Medulla oblongata (tissue), 1 donor: ENCODE results near the gene RIT2.

Source experiments
- DNase-seq: peaks from one replicate; pipeline ENCODE4 v3.0.0-alpha.2; 2015; ENCODE audit errors: extremely low spot score

Gene RIT2

GRCh38 chr18:42929857-42930256, 185.6 kb downstream of the RIT2 start:
- no peak for DNase-seq

- DNase-seq, result no peak
Observed at GRCh38 chr18:42929181-42929580, 186.3 kb downstream of the RIT2 start.

GRCh38 chr18:42925036-42925435, 190.4 kb downstream of the RIT2 start:
- no peak for DNase-seq

GRCh38 chr18:42922363-42922762, 193.1 kb downstream of the RIT2 start:
- no peak for DNase-seq

- no peak for DNase-seq
Observed at GRCh38 chr18:42921226-42921737, 194.2 kb downstream of the RIT2 start.

DNA sequence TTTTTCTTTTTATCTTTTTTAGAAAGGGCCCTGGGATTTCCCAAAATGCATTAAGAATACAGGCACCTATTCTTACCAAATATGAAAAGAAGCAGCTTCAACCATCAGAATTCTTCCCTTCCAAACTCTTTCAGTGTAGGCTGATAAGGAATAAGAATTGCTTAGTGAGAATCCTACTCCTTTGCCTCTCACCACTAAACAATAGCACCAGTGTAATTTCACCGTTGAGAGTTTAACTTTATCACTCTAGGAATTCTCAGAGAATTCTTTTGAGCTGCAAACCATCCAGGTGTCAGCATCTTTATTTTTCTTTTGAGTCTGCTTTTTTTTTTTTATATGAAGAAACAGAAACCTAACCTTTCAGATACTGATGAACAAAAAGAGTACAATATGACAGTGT, 194.9 kb downstream of the RIT2 start:
- no peak for DNase-seq

GRCh38 chr18:42915299-42915698, 200.2 kb downstream of the RIT2 start:
- no peak for DNase-seq

DNA sequence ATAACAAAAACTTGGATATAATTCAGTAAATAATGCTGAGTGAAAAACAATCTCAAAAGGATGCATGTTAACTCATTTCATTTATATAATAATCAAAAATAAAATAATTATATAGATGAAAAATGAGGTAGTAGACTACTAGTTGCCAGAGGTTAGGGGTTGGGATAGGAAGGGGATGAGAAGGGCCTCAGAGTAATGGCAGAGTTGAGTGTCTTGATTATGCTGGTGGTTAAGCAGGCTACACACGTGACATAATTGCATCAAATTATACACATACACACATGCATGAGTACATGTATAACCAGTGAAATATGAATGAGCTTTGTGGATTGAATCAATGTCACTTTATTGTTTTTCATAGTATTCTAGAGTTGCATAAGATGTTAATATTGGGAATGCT, 201.0 kb downstream of the RIT2 start:
- DNase-seq, result no peak

GRCh38 chr18:42909095-42909494, 206.4 kb downstream of the RIT2 start:
- DNase-seq, result no peak

DNA sequence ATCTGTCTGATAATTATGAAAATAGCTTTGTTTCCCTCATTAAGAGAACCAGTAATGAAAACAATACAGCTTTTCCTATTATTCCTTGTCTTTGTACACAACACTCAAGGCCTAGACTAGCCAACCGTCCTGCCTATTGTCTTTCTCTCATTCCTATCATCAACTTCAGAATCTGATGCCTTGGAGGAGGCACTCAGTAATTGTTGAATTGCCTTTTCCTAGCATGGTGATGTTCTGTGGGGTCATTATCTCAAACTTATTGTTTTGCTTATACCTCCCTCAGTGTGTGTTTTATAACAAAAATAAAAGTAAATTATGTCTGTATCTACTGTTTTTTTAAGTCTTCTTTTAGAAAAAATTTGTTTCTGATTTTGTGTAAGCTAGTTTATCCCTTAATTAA, 208.7 kb downstream of the RIT2 start:
- DNase-seq, result no peak

GRCh38 chr18:42901161-42901560, 214.3 kb downstream of the RIT2 start:
- no peak for DNase-seq

DNA sequence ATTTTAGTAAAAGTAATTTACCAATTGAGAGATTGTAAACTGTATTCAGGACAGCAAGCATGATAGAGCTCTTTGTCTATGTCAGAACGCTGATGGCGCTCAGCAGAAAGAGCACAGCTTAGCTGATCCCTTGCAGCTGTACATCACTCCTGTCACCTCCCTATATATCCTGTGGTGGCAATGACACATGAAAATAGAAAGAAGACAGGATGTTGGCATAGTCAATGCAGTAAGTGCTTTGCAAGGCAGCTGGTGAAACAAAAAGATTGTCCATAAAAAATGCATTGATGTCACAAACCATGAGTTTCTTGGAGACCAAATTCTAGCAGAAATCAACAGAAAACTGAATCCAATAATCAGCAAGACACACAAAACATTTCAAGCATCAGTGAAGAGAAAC, 221.5 kb downstream of the RIT2 start:
- no peak for DNase-seq

DNA sequence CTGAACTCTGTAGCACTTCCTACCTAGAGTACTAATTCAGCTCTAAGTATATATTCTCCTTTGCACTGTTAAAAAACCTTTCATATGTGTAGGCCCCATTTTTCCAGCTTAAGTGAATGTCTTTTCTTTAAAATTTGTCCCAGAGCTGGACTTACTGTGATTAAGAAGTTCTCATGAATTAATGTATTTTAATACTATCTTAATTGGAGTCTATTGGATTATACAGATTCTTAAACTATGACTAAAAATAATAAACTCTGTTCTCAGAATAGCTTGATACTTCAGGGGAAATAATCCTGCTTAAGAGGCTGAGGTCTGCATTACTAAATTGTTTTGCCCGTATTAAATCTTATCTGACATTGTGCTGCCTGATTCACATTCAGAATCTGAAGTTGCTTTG, 223.3 kb downstream of the RIT2 start:
- DNase-seq, result no peak

DNA sequence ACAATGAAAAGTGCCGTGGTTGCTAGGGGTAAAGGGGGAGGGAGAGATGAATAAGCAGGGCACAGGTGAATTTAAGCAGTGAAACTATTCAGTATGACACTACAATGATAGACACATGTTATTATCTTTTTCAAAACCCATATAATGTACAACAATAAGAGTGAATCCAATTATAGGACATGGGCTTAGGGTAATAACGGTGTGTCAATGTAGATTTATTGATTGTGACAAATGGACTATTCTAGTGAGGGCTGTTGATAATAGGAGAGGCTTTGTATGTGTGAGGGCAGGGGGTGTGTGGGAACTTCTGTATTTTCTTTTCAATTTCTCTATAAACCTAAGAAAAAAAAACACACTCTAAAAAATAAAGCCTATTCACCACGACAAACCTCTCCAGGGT, 223.8 kb downstream of the RIT2 start:
- no peak for DNase-seq

DNA sequence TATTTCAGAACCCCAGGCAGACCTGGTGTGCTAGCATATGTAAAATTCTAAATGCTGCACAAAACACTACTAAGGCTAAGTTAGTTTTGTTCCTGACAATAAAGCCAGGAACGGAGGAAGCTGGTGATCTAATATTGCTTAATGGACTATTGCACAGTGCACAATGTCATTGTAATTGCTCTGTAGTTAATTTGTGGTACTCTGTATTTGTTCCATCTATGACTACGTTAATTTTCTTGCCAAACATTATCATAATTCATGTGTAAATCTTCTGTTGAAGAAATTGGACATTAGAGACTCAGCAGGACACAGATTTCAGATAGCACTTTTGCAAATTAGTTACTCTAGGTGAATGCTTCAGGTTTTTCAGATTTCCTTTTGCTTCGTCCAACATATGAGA, 232.3 kb downstream of the RIT2 start:
- no peak for DNase-seq

GRCh38 chr18:42882122-42882521, 233.4 kb downstream of the RIT2 start:
- no peak for DNase-seq

GRCh38 chr18:42872838-42873237, 242.6 kb downstream of the RIT2 start:
- no peak for DNase-seq

DNA sequence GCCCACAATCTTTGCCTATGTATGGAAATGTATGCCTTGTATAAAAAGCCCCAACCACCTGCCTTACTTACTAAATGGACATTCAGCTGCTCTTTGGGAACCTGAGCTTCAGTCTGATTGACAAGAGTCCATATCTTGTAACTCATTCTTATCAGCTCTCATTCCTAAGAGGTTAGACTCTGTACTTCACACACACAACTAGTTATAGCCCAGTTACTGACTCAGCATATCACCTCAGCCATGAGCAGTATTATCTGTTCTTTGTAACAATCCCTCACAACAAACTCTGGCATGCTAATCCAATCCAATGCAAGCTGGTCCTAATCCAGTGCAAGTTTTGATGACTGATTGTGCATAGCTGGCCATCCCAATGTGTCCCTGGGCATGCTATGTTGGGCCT, 250.6 kb downstream of the RIT2 start:
- DNase-seq, result no peak

GRCh38 chr18:42861271-42861670, 254.2 kb downstream of the RIT2 start:
- no peak for DNase-seq

- no peak for DNase-seq
Observed at GRCh38 chr18:42860548-42860947, 254.9 kb downstream of the RIT2 start.

DNA sequence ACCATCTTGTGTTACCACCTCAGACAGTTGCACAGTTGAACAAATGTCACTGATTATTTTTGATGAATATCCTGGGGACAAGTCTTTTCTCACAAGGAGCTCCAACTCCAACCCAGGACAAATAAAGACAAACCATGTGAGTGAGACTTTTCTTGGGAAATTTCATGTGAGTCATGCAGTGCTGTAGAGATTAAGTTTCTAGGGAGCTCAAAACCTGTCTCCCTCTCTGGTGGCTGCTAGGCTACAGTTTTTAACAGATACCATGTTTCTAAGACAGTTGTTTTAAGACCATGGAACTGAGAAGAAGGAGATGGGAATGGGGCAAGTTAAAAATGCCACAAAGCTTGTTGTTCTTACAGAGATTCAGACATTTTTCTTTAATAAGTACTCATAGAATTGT, 255.5 kb downstream of the RIT2 start:
- no peak for DNase-seq

DNA sequence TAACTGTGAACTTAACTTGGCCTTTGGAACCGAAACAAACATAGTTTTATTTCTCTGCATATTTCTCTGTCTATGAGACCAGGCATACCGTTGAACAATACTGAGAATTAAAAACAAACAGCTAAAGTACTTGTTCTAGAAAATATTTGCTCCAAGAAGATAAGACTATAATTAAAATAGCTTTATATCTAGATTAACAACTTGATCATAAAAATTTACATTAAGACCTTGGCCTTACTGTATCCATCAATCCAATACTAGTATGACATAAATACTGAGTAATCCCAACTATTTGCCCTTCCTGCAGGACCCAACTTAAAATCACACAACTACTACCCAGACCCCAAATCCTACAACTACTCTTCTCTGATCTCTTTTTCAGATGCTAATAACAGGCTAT, 260.9 kb downstream of the RIT2 start:
- no peak for DNase-seq

DNA sequence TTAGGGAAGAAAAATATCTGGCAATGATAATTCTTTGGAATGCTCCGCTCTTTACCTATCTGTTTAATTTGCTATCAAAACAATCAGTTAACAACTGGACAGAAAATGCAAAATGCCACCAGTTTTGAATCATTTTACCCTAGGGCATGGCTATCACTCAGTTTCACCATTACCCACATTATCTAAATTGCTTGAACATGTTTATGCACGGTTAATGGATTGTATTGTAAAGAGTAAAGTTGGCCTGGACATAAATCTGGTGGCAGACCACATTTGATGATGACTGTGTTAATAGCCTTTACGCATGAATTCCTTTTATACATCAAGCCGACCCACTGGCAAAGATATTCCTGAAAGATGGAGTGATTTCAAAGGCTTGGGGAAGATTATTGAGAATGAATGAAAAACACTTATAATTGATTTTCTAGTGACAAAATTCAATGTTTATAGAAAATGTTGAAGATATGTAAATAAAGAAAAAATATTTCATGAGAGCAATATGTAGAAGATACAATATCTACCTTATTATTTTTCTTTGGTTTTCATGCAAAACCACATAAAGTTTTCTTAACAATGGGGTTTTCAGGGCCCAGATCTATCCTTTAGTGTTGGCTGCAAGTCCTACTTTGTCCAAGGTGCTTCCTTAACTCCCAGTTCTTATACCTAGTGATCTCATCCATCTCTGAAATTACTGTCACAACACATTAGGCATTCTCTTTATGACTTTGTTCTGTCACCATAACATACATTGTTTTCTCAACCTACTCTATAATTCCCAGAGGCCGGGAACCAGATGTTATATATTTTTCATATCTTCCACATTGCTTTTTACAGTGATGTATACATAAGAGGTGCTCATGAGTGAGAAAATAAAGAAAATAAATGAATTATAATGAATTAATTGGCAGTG, 265.1 kb downstream of the RIT2 start:
- DNase-seq, result no peak

DNA sequence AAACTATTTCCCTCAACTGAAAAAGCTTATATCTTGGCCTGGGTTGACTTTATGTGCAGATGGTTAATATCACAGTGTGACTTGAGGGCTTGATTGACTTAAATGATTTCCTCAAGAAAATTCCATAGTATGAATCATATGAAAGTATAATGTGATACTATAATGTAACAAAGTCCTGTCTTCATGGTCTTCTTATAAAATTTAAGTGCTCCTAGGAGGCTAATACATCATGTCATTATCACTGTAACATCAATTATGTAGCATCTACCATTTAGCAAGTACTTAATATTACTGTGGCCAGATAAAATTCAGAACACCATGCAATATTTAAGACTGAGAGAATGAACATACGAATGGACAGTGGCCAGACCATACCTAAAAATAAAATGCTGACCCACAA, 276.1 kb downstream of the RIT2 start:
- DNase-seq, result no peak
